Gastrocnemius medialis (tissue), 4 donors: ENCODE data around the gene B4GALNT1.

Source experiments
- CTCF ChIP-seq, 5 experiments: fragments of 450-650 bp in 3 of 5; fragments of 200-600 bp in 2 of 5; sonication (generic) in 2 of 5; IDR thresholded peaks in 4 of 5; conservative IDR thresholded peaks in 1 of 5; 1 replicate in 4 of 5; 2 replicates in 1 of 5; pipeline ENCODE4 v1.5.1; 2016 to 2019; ENCODE audit warnings: antibody characterized with exemption in 5 of 5, mild to moderate bottlenecking in 3 of 5, moderate library complexity in 3 of 5
- POLR2A ChIP-seq, 2 donors: fragments of 450-650 bp; IDR thresholded peaks; one replicate each; pipeline ENCODE4 v1.6.1; 2017; ENCODE audit warnings: antibody characterized with exemption in 2 of 2, mild to moderate bottlenecking in 2 of 2, moderate library complexity in 2 of 2

DNA sequence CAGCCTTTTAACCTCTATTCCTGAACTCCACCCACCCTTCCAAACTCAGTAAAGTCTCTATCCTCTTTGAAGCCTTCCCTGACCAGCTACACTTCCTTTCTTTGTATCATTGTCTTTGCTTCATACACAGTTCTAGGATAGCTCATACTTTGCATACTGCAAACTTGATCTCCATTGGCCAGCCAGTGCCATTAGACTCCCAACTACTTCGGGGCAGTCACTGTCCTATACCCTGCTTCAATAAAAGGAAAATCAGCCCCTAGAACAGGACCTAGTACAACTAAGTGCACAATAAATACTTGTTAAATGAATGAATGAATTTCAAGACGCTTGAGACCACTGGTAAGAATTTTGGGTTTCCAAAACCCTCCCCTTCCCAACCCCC, 42.5 kb downstream of the B4GALNT1 start:
- TF ChIP-seq CTCF (IDR thresholded peaks at IDR 0.05 in 4 of 5, conservative IDR thresholded peaks at IDR 0.05 in 1 of 5) (no peak), POLR2A (IDR thresholded peaks at IDR 0.05) (no peak)
